ENCODE measurements around the gene IQGAP1.
A peak's percentile ranks its signal among the peaks of the same experiment; 100 is the strongest.

IQGAP1 gene

DNA sequence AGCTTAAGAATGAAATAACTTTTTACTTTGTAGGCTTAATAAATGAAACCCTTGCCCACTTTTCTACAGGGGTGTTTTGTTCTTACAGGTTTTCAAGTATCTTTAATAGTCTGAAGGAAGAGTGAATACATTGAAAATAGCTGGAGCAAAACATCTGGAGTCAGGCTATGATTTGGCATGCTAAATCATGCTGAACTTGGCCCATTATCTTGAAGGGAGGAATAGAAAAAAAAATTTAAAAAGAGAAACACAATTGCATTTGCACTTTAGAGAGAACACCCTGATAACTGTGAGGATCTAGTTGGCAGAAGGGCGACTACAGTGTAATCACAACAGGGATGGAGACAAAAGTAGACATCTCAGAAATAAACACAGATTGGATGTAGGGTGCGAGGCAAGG, 1.8 kb upstream of the IQGAP1 start:
- H3F3A ChIP-seq (ENCODE audit: insufficient read depth, low read length): no peaks in the 10 kb centered on the region
- H3K9ac ChIP-seq (ENCODE audit: low read length): no peak overlapping the region
- no peak overlapping the region for H3K27ac ChIP-seq (ENCODE audit: low read depth, low read length, poor library complexity, severe bottlenecking)
- no peak overlapping the region for H2AFZ ChIP-seq (ENCODE audit: low read length)
- H3K9me3 ChIP-seq (ENCODE audit: low read length): no peaks in the 10 kb centered on the region
- no peaks in the 10 kb centered on the region for H3K27me3 ChIP-seq (ENCODE audit: insufficient read depth, low read length)
- no peak overlapping the region for H3K4me2 ChIP-seq (ENCODE audit: low read length)
- H4K20me1 ChIP-seq (ENCODE audit: insufficient read depth, low read length): no peaks in the 10 kb centered on the region
- peaks cover 19% of the 10 kb centered on the region for H3K79me2 ChIP-seq (ENCODE audit: insufficient read depth, low read length)
- no peak overlapping the region for H3K4me3 ChIP-seq (ENCODE audit: low read depth, low read length, poor library complexity, severe bottlenecking)
- TF ChIP-seq, protein P1, sequence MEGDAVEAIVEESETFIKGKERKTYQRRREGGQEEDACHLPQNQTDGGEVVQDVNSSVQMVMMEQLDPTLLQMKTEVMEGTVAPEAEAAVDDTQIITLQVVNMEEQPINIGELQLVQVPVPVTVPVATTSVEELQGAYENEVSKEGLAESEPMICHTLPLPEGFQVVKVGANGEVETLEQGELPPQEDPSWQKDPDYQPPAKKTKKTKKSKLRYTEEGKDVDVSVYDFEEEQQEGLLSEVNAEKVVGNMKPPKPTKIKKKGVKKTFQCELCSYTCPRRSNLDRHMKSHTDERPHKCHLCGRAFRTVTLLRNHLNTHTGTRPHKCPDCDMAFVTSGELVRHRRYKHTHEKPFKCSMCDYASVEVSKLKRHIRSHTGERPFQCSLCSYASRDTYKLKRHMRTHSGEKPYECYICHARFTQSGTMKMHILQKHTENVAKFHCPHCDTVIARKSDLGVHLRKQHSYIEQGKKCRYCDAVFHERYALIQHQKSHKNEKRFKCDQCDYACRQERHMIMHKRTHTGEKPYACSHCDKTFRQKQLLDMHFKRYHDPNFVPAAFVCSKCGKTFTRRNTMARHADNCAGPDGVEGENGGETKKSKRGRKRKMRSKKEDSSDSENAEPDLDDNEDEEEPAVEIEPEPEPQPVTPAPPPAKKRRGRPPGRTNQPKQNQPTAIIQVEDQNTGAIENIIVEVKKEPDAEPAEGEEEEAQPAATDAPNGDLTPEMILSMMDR (IDR thresholded peaks at IDR 0.05; ENCODE audit: low read length): no peak
- TF ChIP-seq EZH2 (IDR thresholded peaks at IDR 0.05; ENCODE audit: borderline replicate concordance, low read length): no peak
- no peaks in the 10 kb centered on the region for H3K9me2 ChIP-seq (ENCODE audit: low read depth, low read length)
- peaks cover 29% of the 10 kb centered on the region for H3K4me1 ChIP-seq (ENCODE audit: insufficient read depth, low read length, severe bottlenecking)
- peaks cover 9% of the 10 kb centered on the region; the same call in 1 of the 2 replicates for H3K36me3 ChIP-seq (ENCODE audit: insufficient read depth, low read length)

GRCh38 chr15:90388462-90389380, 679 bp downstream of the IQGAP1 start:
- Histone ChIP-seq H3F3A (ENCODE audit: insufficient read depth, low read length) (no peaks in the 10 kb centered on the region), H3K9me2 (ENCODE audit: low read depth, low read length) (no peaks in the 10 kb centered on the region), H3K9me3 (ENCODE audit: low read length) (no peaks in the 10 kb centered on the region), H3K4me3 (ENCODE audit: low read depth, low read length, poor library complexity, severe bottlenecking) (peak overlapping the region; percentile 98), H3K4me2 (ENCODE audit: low read length) (peak overlapping the region; percentile 97), H3K27ac (ENCODE audit: low read depth, low read length, poor library complexity, severe bottlenecking) (peak overlapping the region; percentile 63), H3K9ac (ENCODE audit: low read length) (peak overlapping the region; percentile 97), H2AFZ (ENCODE audit: low read length) (no peak overlapping the region), H3K4me1 (ENCODE audit: insufficient read depth, low read length, severe bottlenecking) (peaks cover 53% of the 10 kb centered on the region), H4K20me1 (ENCODE audit: insufficient read depth, low read length) (no peaks in the 10 kb centered on the region), H3K27me3 (ENCODE audit: insufficient read depth, low read length) (no peaks in the 10 kb centered on the region), H3K79me2 (ENCODE audit: insufficient read depth, low read length) (peaks cover 38% of the 10 kb centered on the region), H3K36me3 (ENCODE audit: insufficient read depth, low read length) (peaks cover 22% of the 10 kb centered on the region; the same call in 1 of the 2 replicates)
- no peak for TF ChIP-seq EZH2 (IDR thresholded peaks at IDR 0.05; ENCODE audit: borderline replicate concordance, low read length)
- TF ChIP-seq, protein P1 (IDR thresholded peaks at IDR 0.05; ENCODE audit: low read length): no peak

DNA sequence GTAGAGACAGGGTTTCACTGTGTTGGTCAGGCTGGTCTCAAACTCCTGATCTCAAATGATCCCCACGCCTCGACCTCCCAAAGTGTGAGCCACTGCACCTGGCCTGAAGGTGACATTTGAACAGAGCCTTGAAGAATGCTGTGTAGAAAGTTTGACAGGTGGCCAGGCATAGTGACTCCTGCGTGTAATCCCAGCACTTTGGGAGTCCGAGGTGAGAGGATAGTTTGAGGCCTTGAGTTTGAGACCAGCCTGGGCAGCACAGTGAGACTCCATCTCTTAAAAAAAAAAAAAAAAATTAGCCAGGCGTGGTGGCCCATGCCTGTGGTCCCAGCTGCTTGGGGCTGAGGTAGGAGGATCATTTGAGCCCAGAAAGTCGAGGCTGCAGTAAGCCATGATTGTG, 1.5 kb downstream of the IQGAP1 start:
- no peaks in the 10 kb centered on the region for H3K9me3 ChIP-seq (ENCODE audit: low read length)
- no peak overlapping the region for H2AFZ ChIP-seq (ENCODE audit: low read length)
- H3K9me2 ChIP-seq (ENCODE audit: low read depth, low read length): no peaks in the 10 kb centered on the region
- peak overlapping the region; percentile 63 for H3K27ac ChIP-seq (ENCODE audit: low read depth, low read length, poor library complexity, severe bottlenecking)
- no peaks in the 10 kb centered on the region for H4K20me1 ChIP-seq (ENCODE audit: insufficient read depth, low read length)
- peak overlapping the region; percentile 98 for H3K4me3 ChIP-seq (ENCODE audit: low read depth, low read length, poor library complexity, severe bottlenecking)
- H3K36me3 ChIP-seq (ENCODE audit: insufficient read depth, low read length): peaks cover 22% of the 10 kb centered on the region; the same call in 1 of the 2 replicates
- peaks cover 40% of the 10 kb centered on the region for H3K79me2 ChIP-seq (ENCODE audit: insufficient read depth, low read length)
- H3K9ac ChIP-seq (ENCODE audit: low read length): peak overlapping the region; percentile 97; the same call in 1 of the 2 replicates
- no peaks in the 10 kb centered on the region for H3K27me3 ChIP-seq (ENCODE audit: insufficient read depth, low read length)
- peak overlapping the region; percentile 97 for H3K4me2 ChIP-seq (ENCODE audit: low read length)
- no peak for TF ChIP-seq EZH2 (IDR thresholded peaks at IDR 0.05; ENCODE audit: borderline replicate concordance, low read length)
- TF ChIP-seq, protein P1 (IDR thresholded peaks at IDR 0.05; ENCODE audit: low read length): no peak
- H3K4me1 ChIP-seq (ENCODE audit: insufficient read depth, low read length, severe bottlenecking): peaks cover 55% of the 10 kb centered on the region
- H3F3A ChIP-seq (ENCODE audit: insufficient read depth, low read length): no peaks in the 10 kb centered on the region

Data from OCI-LY1 (cell line).